Astrocyte (in vitro differentiated cells and primary cell): ENCODE data around the gene CCR5AS.

Experiments
- CTCF ChIP-seq: IDR thresholded peaks from 2 replicates; pipeline ENCODE4 v1.5.1; 2011; ENCODE audit warnings: low read depth, mild to moderate bottlenecking, inconsistent platforms, low read length, moderate library complexity; ENCODE audit not compliant: insufficient read depth
- EZH2 ChIP-seq: IDR thresholded peaks from 2 replicates; pipeline ENCODE4 v1.6.1; 2012; ENCODE audit warnings: mild to moderate bottlenecking, low read length, inconsistent platforms; ENCODE audit not compliant: insufficient read depth

GRCh38 chr3:46414739-46415138 lies 7.9 kb upstream of the CCR5AS start:
- TF ChIP-seq CTCF: no peak
- no peak for TF ChIP-seq EZH2
